GM12801 (cell line): ENCODE data around the gene ANO9.

Experiments used
- CTCF ChIP-seq: IDR thresholded peaks from one replicate; pipeline ENCODE4 v1.5.1; 2011; ENCODE audit warnings: control low read depth; ENCODE audit not compliant: insufficient read length; ENCODE audit errors: extremely low read depth

The ANO9 gene

DNA sequence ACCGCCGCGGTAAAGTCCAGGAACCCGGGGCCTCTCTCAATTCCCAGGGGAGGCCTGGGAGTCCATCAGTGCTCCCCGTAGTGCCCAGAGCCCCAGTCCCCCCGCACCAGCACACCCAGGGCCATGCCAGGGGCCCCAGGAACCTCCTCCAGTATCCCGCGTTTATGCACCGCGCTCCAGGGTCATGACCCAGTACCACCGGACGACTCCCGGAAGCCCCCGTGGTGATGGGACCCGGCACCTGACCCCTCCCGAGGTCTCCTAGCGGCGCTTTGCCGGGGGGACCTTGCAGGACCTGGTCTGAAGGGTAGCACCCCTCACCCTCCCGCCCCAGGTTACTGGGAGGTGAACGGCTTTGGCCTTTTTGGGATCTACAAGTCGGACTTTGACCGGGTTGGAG, 61.3 kb downstream of the ANO9 start:
- TF ChIP-seq CTCF: no peak

DNA sequence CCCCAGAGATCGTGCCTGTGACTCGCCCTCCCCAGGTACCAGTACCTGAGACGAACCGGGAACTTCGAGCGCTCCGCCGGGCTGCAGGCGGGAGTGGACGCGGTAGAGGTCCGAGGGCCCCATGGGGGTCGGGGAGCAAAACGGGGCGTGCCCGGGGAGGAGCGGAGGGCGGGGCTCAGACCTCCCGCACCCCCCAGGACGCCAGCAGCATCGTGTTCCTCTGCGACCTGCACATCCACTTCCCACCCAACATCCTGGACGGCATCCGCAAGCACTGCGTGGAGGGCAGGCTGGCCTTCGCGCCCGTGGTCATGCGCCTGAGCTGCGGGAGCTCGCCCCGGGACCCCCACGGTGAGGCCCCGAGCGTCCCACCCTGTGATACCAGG, 61.7 kb downstream of the ANO9 start:
- TF ChIP-seq CTCF: no peak

GRCh38 chr11:379205-380094, 62.4 kb downstream of the ANO9 start:
- TF ChIP-seq CTCF: no peak

DNA sequence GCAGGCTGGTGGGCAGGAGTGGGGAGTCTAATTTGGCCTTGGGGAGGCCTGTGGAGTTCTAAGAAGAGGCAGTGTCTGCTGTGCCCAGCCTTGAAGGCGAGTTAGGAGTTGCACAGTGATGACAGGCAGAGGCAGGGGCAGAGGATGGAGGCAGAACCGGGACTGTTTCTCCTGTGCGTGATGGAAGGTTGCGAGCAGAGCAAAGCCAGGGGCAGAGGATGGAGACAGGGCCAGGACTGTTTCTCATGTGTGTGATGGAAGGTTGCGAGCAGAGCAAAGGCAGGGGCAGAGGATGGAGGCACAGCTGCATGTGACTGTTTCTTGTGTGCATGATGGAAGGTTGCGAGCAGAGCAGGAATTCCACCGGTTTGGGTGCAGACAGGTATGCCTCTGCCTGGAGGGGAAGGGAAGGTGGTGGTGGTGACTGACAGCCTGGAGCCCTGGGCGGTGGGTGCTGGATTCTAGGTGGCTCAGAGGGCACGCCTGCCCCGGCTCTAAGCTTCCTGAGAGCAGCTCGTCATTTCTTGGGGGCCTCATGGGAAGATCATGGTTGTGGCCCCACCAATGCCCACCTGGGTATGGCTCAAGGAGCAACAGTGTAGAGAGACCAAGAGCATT, 63.8 kb downstream of the ANO9 start:
- no peak for TF ChIP-seq CTCF

DNA sequence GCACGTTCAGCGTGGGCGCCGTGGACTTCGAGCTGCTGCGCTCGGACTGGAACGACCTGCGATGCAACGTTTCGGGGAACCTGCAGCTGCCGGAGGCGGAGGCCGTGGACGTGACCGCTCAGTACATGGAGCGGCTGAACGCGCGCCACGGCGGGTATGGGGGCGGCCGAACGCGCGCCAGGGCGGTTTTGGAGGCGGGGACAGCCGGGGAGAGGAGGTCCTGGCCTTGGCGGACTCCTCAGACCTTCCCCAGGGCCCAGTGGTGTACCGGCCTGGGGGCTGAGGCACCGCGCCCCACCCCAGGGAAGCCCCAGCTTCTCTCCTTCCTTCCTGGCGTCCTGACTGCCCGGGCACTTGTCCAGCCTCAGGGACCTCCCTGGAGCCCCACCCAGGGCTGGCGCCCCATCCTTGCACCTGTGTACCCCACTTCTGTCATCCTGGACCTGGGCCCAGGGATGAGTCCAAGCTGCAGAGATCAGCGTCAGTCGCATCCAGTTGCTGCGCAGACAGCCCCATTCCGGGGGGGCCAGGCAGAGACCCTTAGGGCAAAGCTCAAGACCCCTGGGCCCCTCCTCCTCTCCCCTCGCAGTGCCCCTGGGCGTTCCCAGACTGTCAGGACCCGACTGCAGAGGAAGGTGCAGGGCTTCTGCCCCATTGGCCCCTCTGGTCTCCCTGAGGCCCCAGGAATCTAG, 64.5 kb downstream of the ANO9 start:
- TF ChIP-seq CTCF: no peak

GRCh38 chr11:376531-377173, 65.2 kb downstream of the ANO9 start:
- no peak for TF ChIP-seq CTCF
